ENCODE data around the gene PRR35. TPM values are rescaled to one million over a fixed set of nuclear protein-coding genes. Genes with fewer than 3 reads are reported as not detected.

PRR35 gene
- total RNA-seq, 2 experiments from 2014 or later, result not detected

GRCh38 chr16:556474-557173 lies 3.6 kb upstream of the PRR35 start:
- H3K4me1 Mint-ChIP-seq (ENCODE audit: low read depth), result no peaks in the 10 kb centered on the region
- Histone ChIP-seq H3K36me3 (ENCODE audit: insufficient read depth, low read length) (peaks cover 12% of the 10 kb centered on the region), H3K9me3 (ENCODE audit: control insufficient read depth in 1 of 2, insufficient read depth in 1 of 2, low read length in 2 of 2) (peaks cover 0 to 20% of the 10 kb centered on the region in 2 experiments), H3K27me3 (ENCODE audit: control insufficient read depth in 1 of 2, insufficient read depth in 2 of 2, low read length in 2 of 2) (peaks cover 17 to 24% of the 10 kb centered on the region in 2 experiments), H3K4me1 (ENCODE audit: insufficient read depth, low read length) (peaks cover 4% of the 10 kb centered on the region), H3K4me3 (ENCODE audit: low read length) (no peak overlapping the region), H3K27ac (ENCODE audit: low read depth in 1 of 2, low read length in 2 of 2) (no peak overlapping the region)
- no peak overlapping the region for H3K4me3 Mint-ChIP-seq
- no peak for ATAC-seq (ENCODE audit: poor library complexity)
- POLR2A ChIA-PET, result no interaction called here
- CTCF ChIA-PET, result no interaction called here
- H3K9me3 Mint-ChIP-seq, result no peaks in the 10 kb centered on the region
- no peak overlapping the region for H3K27ac Mint-ChIP-seq
- intact Hi-C loops (cut with DNase I, micrococcal nuclease), result no loop called here
- no peak for DNase-seq
- peaks cover 6% of the 10 kb centered on the region for H3K27me3 Mint-ChIP-seq
- TF ChIP-seq, protein P1, sequence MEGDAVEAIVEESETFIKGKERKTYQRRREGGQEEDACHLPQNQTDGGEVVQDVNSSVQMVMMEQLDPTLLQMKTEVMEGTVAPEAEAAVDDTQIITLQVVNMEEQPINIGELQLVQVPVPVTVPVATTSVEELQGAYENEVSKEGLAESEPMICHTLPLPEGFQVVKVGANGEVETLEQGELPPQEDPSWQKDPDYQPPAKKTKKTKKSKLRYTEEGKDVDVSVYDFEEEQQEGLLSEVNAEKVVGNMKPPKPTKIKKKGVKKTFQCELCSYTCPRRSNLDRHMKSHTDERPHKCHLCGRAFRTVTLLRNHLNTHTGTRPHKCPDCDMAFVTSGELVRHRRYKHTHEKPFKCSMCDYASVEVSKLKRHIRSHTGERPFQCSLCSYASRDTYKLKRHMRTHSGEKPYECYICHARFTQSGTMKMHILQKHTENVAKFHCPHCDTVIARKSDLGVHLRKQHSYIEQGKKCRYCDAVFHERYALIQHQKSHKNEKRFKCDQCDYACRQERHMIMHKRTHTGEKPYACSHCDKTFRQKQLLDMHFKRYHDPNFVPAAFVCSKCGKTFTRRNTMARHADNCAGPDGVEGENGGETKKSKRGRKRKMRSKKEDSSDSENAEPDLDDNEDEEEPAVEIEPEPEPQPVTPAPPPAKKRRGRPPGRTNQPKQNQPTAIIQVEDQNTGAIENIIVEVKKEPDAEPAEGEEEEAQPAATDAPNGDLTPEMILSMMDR (IDR thresholded peaks at IDR 0.05), result no peak
- no peaks in the 10 kb centered on the region for H3K36me3 Mint-ChIP-seq (ENCODE audit: low read depth)

- Mint-ChIP-seq H3K36me3 (ENCODE audit: low read depth) (no peaks in the 10 kb centered on the region), H3K4me1 (ENCODE audit: low read depth) (peaks cover 4% of the 10 kb centered on the region), H3K9me3 (no peaks in the 10 kb centered on the region), H3K27ac (no peak overlapping the region), H3K4me3 (no peak overlapping the region), H3K27me3 (peaks cover 6% of the 10 kb centered on the region)
- ATAC-seq (ENCODE audit: poor library complexity) (no peak), DNase-seq (no peak)
- TF ChIP-seq, protein P1 (IDR thresholded peaks at IDR 0.05), result no peak
- H3K9me3 ChIP-seq (ENCODE audit: control insufficient read depth in 1 of 2, insufficient read depth in 1 of 2, low read length in 2 of 2), result peaks cover 0 to 23% of the 10 kb centered on the region in 2 experiments
- peaks cover 17 to 24% of the 10 kb centered on the region in 2 experiments for H3K27me3 ChIP-seq (ENCODE audit: control insufficient read depth in 1 of 2, insufficient read depth in 2 of 2, low read length in 2 of 2)
- peaks cover 5% of the 10 kb centered on the region for H3K36me3 ChIP-seq (ENCODE audit: insufficient read depth, low read length)
- H3K4me1 ChIP-seq (ENCODE audit: insufficient read depth, low read length), result peaks cover 4% of the 10 kb centered on the region
- no peak overlapping the region for H3K4me3 ChIP-seq (ENCODE audit: low read length)
- POLR2A ChIA-PET, result no interaction called here
- CTCF ChIA-PET, result no interaction called here
- no peak overlapping the region for H3K27ac ChIP-seq (ENCODE audit: low read depth in 1 of 2, low read length in 2 of 2)
- intact Hi-C loops (cut with DNase I, micrococcal nuclease), result no loop called here
Measured at GRCh38 chr16:557463-558297, 2.5 kb upstream of the PRR35 start.

DNA sequence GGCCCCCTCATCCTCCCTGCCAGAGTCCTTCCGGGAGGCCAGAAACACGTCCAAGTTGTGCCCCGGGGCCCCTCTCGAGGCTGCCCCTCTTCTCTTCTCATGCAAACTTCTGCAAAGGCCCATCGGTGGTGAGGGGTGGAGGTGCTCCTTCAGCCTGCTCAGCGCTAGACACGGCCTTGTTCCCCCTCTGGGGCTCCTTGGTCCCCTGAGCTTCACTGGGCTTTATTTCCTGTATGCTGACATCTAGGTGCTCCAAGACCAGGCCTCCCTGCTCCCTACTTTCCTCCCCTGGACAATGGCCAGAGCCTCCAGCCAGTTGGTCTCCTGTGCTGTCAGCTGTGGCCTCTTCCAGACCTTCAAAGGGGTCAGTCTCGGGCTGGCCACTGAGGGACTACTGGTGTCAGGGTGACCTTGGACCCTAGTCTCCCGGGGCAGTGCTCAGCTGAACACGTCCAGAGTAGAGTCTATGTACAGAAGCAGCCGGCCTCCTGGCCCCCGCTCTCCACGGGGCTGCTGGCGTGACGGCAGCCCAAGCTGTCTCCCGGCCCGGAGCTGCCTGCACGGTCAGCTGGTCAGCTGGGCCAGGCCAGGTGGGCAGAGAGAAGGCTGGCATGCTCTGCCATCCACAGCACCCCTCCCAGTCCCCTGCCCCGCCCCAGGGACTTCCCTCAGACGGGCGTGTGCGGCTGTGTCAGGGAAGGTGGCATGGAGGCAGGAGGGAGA lies 1.7 kb upstream of the PRR35 start:
- TF ChIP-seq, protein P1 (IDR thresholded peaks at IDR 0.05), result no peak
- Histone ChIP-seq H3K4me1 (ENCODE audit: insufficient read depth, low read length) (peaks cover 4% of the 10 kb centered on the region), H3K4me3 (ENCODE audit: low read length) (no peak overlapping the region), H3K27me3 (ENCODE audit: control insufficient read depth in 1 of 2, insufficient read depth in 2 of 2, low read length in 2 of 2) (peaks cover 17 to 24% of the 10 kb centered on the region in 2 experiments), H3K27ac (ENCODE audit: low read depth in 1 of 2, low read length in 2 of 2) (no peak overlapping the region), H3K9me3 (ENCODE audit: control insufficient read depth in 1 of 2, insufficient read depth in 1 of 2, low read length in 2 of 2) (peaks cover 0 to 23% of the 10 kb centered on the region in 2 experiments), H3K36me3 (ENCODE audit: insufficient read depth, low read length) (peaks cover 2% of the 10 kb centered on the region)
- Mint-ChIP-seq H3K9me3 (no peaks in the 10 kb centered on the region), H3K27ac (no peak overlapping the region), H3K4me1 (ENCODE audit: low read depth) (peaks cover 4% of the 10 kb centered on the region), H3K4me3 (no peak overlapping the region), H3K36me3 (ENCODE audit: low read depth) (no peaks in the 10 kb centered on the region), H3K27me3 (peaks cover 6% of the 10 kb centered on the region)
- ATAC-seq (ENCODE audit: poor library complexity) (no peak), DNase-seq (no peak)
- ChIA-PET POLR2A (no interaction called here), CTCF (no interaction called here)
- intact Hi-C loops (cut with DNase I, micrococcal nuclease), result no loop called here

Measured in CD4-positive, alpha-beta T cell (primary cell).